G401 (cell line): ENCODE measurements around the gene TDRD3. TPM values are rescaled to one million over a fixed set of nuclear protein-coding genes. Genes with fewer than 3 reads are reported as not detected.
"Not testable (repeated sequence)": the region's sequence is repeated elsewhere in the genome, so short reads cannot be mapped to it uniquely, and the experiment has no call there.

Experiments used
- DNase-seq: peaks from one replicate; pipeline ENCODE4 v3.0.0-alpha.2; 2015; ENCODE audit warnings: low spot score
- in situ Hi-C: cut with HindIII; loops from 2 replicates; pipeline ENCODE4 v1.10.0; 2016; ENCODE audit warnings: low sequenced_read_pairs, mixed read lengths
- total RNA-seq: library from RNA; depleted of rRNA; stranded (reverse); fragments of >200 nt; shearing (Covaris generic); gene quantifications from 2 replicates; pipeline ENCODE4 v1.2.3, GENCODE V29; 2014

The TDRD3 gene
- total RNA-seq, 1 experiment from 2014 or later: 8.5 TPM

GRCh38 chr13:60397704-60398378, 821 bp downstream of the TDRD3 start:
- peak; percentile 70 for DNase-seq
- in situ Hi-C loops: no loop called here

GRCh38 chr13:60398379-60398891, 1.4 kb downstream of the TDRD3 start:
- in situ Hi-C loops: no loop called here
- no peak for DNase-seq

GRCh38 chr13:60398907-60399589, 2.0 kb downstream of the TDRD3 start:
- no peak for DNase-seq
- in situ Hi-C loops: no loop called here

DNA sequence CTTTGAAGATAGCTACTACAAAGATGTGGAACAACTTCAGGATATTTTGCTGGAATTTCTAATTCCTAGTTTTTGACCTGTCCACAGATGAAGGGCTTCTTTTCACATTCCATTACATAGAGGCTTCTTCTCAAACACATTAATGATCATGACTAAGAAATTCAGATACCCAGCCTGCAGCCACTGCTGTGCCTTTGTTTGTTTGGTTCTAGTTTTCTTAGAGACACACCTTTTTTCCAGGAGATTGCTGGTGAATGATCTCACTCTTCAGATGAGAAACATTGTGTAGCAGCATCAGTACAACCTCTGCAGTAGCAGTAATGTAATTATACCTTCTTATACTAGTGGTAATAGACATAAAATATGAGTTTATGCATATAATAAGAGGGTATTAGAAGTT, 5.0 kb downstream of the TDRD3 start:
- in situ Hi-C loops: no loop called here
- no peak for DNase-seq

GRCh38 chr13:60407095-60407494, 10.1 kb downstream of the TDRD3 start:
- in situ Hi-C loops: no loop called here
- DNase-seq: no peak

GRCh38 chr13:60407852-60408251, 10.8 kb downstream of the TDRD3 start:
- in situ Hi-C loops, DNase-seq: not testable (repeated sequence)

DNA sequence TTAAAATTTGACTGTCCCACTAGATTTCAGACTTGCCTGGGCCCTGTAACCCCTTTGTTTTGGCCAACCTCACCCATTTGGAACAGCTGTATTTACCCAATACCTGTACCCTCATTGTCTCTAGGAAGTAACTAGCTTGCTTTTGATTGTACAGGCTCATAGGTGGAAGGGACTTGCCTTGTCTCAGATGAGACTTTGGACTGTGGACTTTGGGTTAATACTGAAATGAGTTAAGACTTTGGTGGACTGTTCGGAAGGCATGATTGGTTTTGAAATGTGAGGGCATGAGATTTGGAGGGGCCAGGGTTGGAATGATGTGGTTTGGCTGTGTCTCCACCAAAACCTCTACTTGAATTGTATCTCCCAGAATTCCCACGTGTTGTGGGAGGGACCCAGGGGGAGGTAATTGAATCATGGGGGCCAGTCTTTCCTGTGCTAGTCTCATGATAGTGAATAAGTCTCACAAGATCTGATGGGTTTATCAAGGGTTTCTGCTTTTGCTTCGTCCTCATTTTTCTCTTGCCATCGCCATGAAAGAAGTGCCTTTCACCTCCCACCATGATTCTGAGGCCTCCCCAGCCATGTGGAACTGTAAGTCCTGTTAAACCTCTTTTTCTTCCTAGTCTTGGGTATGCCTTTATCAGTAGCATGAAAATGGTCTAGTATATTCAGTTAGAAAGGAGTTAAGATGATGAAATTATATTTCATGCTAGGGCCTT, 12.7 kb downstream of the TDRD3 start:
- in situ Hi-C loops: not testable (repeated sequence)

GRCh38 chr13:60410299-60410698, 13.3 kb downstream of the TDRD3 start:
- no peak for DNase-seq
- in situ Hi-C loops: no loop called here

More for the DNA sequence above, 12.7 kb downstream of the TDRD3 start:
- DNase-seq: not testable (repeated sequence)

- DNase-seq: no peak
- in situ Hi-C loops: no loop called here
These were observed 14.4 kb downstream of the TDRD3 start for GRCh38 chr13:60411464-60411863.

- in situ Hi-C loops: no loop called here
- DNase-seq: no peak
These were observed 15.0 kb downstream of the TDRD3 start for GRCh38 chr13:60411983-60412382.

DNA sequence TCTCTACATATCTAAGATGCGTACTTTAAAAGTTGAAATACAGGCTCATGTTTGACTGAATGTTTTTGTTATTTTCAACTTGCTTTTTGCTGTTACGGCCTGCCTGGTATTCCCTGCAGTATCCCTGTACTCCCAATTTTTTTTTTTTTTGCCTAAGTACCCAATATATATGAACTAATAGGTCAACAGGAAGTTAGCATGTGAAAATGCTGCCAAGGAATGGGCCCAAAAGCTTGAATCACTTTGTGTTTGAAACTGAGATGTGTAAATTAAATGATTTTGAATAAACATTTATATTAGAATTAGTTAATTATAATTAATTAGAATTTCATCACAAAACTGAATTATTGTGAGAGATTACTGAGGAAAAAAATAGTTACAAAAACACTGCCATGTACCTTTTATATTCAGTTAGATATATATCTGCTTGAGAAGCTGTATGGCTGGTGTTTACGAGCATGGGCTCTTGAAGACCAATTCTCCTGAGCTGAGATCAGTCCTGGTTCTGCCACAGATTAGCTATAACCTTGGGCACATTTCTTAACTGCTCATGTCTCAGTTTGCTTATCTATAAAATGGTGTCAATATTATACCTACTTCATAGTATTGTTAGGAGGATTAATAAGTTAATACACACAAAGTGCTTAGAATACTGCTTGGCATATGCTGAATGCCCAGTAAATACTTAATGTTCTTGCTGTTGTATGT, 16.0 kb downstream of the TDRD3 start:
- in situ Hi-C loops: no loop called here
- no peak for DNase-seq

DNA sequence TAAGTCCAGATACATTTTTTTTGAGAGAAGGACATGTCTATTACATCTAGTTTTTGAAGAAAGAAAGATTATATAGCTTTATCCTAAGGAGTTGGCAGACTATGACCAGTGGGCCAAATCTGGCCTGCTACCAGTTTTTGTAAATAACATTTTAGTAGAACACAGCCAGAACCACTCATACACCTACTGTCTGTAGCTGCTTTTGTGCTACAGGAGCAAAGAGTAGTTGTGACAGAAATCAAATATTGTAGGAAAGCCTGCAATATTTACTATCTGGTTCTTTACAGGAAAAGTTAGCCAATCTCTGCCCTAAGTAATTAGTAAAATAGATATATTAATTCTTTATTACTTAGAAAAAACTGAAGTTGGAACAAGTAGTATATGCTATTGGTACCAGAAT, 17.2 kb downstream of the TDRD3 start:
- in situ Hi-C loops: no loop called here
- DNase-seq: no peak

- in situ Hi-C loops: no loop called here
- DNase-seq: no peak
These were observed 20.7 kb downstream of the TDRD3 start for GRCh38 chr13:60417734-60418133.

GRCh38 chr13:60418954-60419353, 21.9 kb downstream of the TDRD3 start:
- in situ Hi-C loops: no loop called here
- no peak for DNase-seq

- no peak for DNase-seq
- in situ Hi-C loops: no loop called here
These were observed 28.3 kb downstream of the TDRD3 start for GRCh38 chr13:60425332-60425731.

GRCh38 chr13:60426075-60426474, 29.1 kb downstream of the TDRD3 start:
- DNase-seq: no peak
- in situ Hi-C loops: no loop called here

DNA sequence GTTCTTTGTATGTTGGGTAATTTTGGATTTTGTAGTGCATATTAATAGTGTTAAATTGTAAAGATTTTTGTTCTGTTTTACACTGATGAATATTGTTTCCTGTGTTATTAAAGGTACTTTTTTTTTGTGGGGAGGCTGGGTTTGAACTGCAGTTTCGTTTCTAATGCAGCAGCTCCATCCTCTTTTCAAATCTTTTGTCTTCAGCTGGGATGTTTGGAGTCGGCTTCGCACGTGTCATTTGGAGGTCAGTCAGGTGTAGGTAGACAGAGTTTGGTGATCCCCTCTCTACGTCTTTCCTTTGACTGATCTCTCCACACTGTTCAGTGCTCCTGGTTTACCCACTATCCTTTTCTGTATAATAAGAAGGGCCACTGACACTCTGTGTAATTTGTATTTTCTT, 30.3 kb downstream of the TDRD3 start:
- in situ Hi-C loops: no loop called here
- DNase-seq: no peak

GRCh38 chr13:60431108-60431700, 34.2 kb downstream of the TDRD3 start:
- DNase-seq: peak; percentile 72
- in situ Hi-C loops: no loop called here

- in situ Hi-C loops: no loop called here
- no peak for DNase-seq
These were observed 36.5 kb downstream of the TDRD3 start for GRCh38 chr13:60433505-60433904.
